ENCODE data around the gene UBFD1. TPM values are rescaled to one million over a fixed set of nuclear protein-coding genes. Genes with fewer than 3 reads are reported as not detected.
A peak's percentile ranks its signal among the peaks of the same experiment; 100 is the strongest.
"Not testable (repeated sequence)": the region's sequence is repeated elsewhere in the genome, so short reads cannot be mapped to it uniquely, and the experiment has no call there.

The UBFD1 gene
- total RNA-seq, 1 experiment from 2014 or later: 125 TPM

- BruUV-seq (replicated peaks): no TSS peak
- H3K36me3 Mint-ChIP-seq (ENCODE audit: insufficient read depth, unreplicated experiment): peaks cover 31% of the 10 kb centered on the region
- H3K4me1 Mint-ChIP-seq (ENCODE audit: low read depth, unreplicated experiment): no peaks in the 10 kb centered on the region
- no peak for DNase-seq
- H3K27me3 Mint-ChIP-seq (ENCODE audit: unreplicated experiment): no peaks in the 10 kb centered on the region
- no peaks in the 10 kb centered on the region for H3K9me3 Mint-ChIP-seq (ENCODE audit: low read depth, unreplicated experiment)
- H3K27ac Mint-ChIP-seq (ENCODE audit: unreplicated experiment): no peak overlapping the region
- TF ChIP-seq CTCF (IDR thresholded peaks at IDR 0.05; ENCODE audit: unreplicated experiment): no peak
- H3K4me3 Mint-ChIP-seq (ENCODE audit: low read depth, unreplicated experiment): no peak overlapping the region
- intact Hi-C loops (cut with micrococcal nuclease; ENCODE audit: unreplicated experiment): no loop called here
- CTCF ChIA-PET: no interaction called here
Measured at GRCh38 chr16:23535901-23536300, 21.6 kb upstream of the UBFD1 start.

- no peak for TF ChIP-seq CTCF (IDR thresholded peaks at IDR 0.05; ENCODE audit: unreplicated experiment)
- CTCF ChIA-PET: interaction anchor here (0.6 kb wide), 1 partner anchor 20 kb away, joined by 3 read pairs; no protein-coding TSS in a partner anchor
- no peaks in the 10 kb centered on the region for H3K9me3 Mint-ChIP-seq (ENCODE audit: low read depth, unreplicated experiment)
- no TSS peak for BruUV-seq (replicated peaks)
- H3K27ac Mint-ChIP-seq (ENCODE audit: unreplicated experiment): no peak overlapping the region
- no peaks in the 10 kb centered on the region for H3K27me3 Mint-ChIP-seq (ENCODE audit: unreplicated experiment)
- H3K4me3 Mint-ChIP-seq (ENCODE audit: low read depth, unreplicated experiment): no peak overlapping the region
- H3K36me3 Mint-ChIP-seq (ENCODE audit: insufficient read depth, unreplicated experiment): peaks cover 42% of the 10 kb centered on the region
- no peaks in the 10 kb centered on the region for H3K4me1 Mint-ChIP-seq (ENCODE audit: low read depth, unreplicated experiment)
- intact Hi-C loops (cut with micrococcal nuclease; ENCODE audit: unreplicated experiment): no loop called here
- DNase-seq: no peak
Measured at GRCh38 chr16:23537390-23537789, 20.1 kb upstream of the UBFD1 start.

GRCh38 chr16:23538919-23539278, 18.6 kb upstream of the UBFD1 start:
- Mint-ChIP-seq H3K27ac (ENCODE audit: unreplicated experiment) (peak overlapping the region; percentile 17), H3K9me3 (ENCODE audit: low read depth, unreplicated experiment) (no peaks in the 10 kb centered on the region), H3K27me3 (ENCODE audit: unreplicated experiment) (no peaks in the 10 kb centered on the region), H3K4me1 (ENCODE audit: low read depth, unreplicated experiment) (no peaks in the 10 kb centered on the region), H3K4me3 (ENCODE audit: low read depth, unreplicated experiment) (no peak overlapping the region), H3K36me3 (ENCODE audit: insufficient read depth, unreplicated experiment) (peaks cover 46% of the 10 kb centered on the region)
- TF ChIP-seq CTCF (IDR thresholded peaks at IDR 0.05; ENCODE audit: unreplicated experiment): no peak
- CTCF ChIA-PET: interaction anchor here (0.6 to 1.2 kb wide), 2 partner anchors 9 to 19 kb away, joined by 3 read pairs; partner anchors contain the start of genes EARS2 and UBFD1
- no TSS peak for BruUV-seq (replicated peaks)
- no peak for DNase-seq
- intact Hi-C loops (cut with micrococcal nuclease; ENCODE audit: unreplicated experiment): no loop called here

GRCh38 chr16:23539984-23540816, 17.3 kb upstream of the UBFD1 start:
- no peaks in the 10 kb centered on the region for H3K4me1 Mint-ChIP-seq (ENCODE audit: low read depth, unreplicated experiment)
- intact Hi-C loops (cut with micrococcal nuclease; ENCODE audit: unreplicated experiment): no loop called here
- BruUV-seq (replicated peaks): no TSS peak
- peaks cover 46% of the 10 kb centered on the region for H3K36me3 Mint-ChIP-seq (ENCODE audit: insufficient read depth, unreplicated experiment)
- no peak overlapping the region for H3K27ac Mint-ChIP-seq (ENCODE audit: unreplicated experiment)
- TF ChIP-seq CTCF (IDR thresholded peaks at IDR 0.05; ENCODE audit: unreplicated experiment): no peak
- no peak for DNase-seq
- no peaks in the 10 kb centered on the region for H3K27me3 Mint-ChIP-seq (ENCODE audit: unreplicated experiment)
- CTCF ChIA-PET: interaction anchor here (0.7 to 1.2 kb wide), 2 partner anchors 11 to 1576 kb away, joined by 3 read pairs; no protein-coding TSS in a partner anchor
- no peaks in the 10 kb centered on the region for H3K9me3 Mint-ChIP-seq (ENCODE audit: low read depth, unreplicated experiment)
- no peak overlapping the region for H3K4me3 Mint-ChIP-seq (ENCODE audit: low read depth, unreplicated experiment)

GRCh38 chr16:23540817-23541178, 16.7 kb upstream of the UBFD1 start:
- CTCF ChIA-PET: interaction anchor here (0.7 kb wide), 1 partner anchor 1576 kb away, joined by 3 read pairs; no protein-coding TSS in a partner anchor
- DNase-seq; H3K27me3 Mint-ChIP-seq (ENCODE audit: unreplicated experiment); H3K27ac Mint-ChIP-seq (ENCODE audit: unreplicated experiment); H3K9me3 Mint-ChIP-seq (ENCODE audit: low read depth, unreplicated experiment); H3K4me3 Mint-ChIP-seq (ENCODE audit: low read depth, unreplicated experiment); H3K4me1 Mint-ChIP-seq (ENCODE audit: low read depth, unreplicated experiment); BruUV-seq (replicated peaks); intact Hi-C loops (cut with micrococcal nuclease; ENCODE audit: unreplicated experiment): not testable (repeated sequence)
- H3K36me3 Mint-ChIP-seq (ENCODE audit: insufficient read depth, unreplicated experiment): peaks cover 46% of the 10 kb centered on the region
